GM18507 (cell line): ENCODE measurements around the gene EIF4H.
"Not testable (repeated sequence)": the region's sequence is repeated elsewhere in the genome, so short reads cannot be mapped to it uniquely, and the experiment has no call there.

Experiments
- DNase-seq: peaks from one replicate; pipeline ENCODE4 v3.0.0; 2011; ENCODE audit warnings: low read depth; ENCODE audit not compliant: insufficient read length; ENCODE audit errors: extremely low spot score
- FAIRE-seq: peaks from 2 replicates; lab custom pipeline; 2011; peaks lifted over from hg19 to GRCh38; lab: Jason Lieb, UNC

EIF4H gene

DNA sequence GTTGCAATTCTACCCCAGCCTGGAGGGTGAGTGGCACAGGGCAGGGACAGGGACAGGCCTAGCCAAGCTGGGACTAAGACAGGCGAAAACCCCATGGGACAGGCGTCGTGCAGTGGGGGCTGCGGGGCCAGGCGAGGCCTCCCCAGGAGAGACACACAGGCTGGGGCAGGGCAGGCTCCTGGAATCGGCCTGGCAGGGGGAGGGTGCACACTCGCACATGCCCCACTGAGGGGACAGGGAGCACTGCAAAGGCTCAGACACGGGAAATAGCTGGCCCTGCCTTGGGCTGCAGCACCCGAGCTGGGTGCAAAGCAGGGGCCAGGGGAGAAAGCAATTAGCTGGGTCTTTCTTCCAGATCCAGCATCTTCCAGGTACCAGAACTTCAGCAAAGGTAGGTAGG lies 46.1 kb downstream of the EIF4H start:
- DNase-seq = no peak

DNA sequence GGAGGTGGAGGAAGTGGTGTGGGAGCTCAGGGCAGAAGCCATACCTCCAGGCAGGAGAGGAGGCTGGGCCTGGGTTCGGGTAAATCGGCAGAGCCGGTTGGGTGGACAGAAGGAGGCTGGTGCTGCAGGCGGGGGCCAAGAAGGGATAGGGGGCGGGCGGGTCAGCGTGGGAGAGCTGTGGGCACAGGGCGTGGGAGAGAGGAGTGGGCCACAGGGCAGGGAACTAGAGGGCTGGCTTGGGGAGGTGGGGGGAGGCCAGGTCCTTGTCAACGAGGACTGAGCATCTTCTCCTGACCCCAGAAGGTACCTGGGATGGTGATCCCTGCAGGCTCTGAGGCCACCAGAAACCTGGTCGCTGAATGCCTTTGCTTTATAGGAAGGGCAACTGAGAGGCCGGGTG lies 47.6 kb downstream of the EIF4H start:
- DNase-seq = no peak
- no peak for FAIRE-seq

More for the DNA sequence above, 46.1 kb downstream of the EIF4H start:
- FAIRE-seq = no peak

DNA sequence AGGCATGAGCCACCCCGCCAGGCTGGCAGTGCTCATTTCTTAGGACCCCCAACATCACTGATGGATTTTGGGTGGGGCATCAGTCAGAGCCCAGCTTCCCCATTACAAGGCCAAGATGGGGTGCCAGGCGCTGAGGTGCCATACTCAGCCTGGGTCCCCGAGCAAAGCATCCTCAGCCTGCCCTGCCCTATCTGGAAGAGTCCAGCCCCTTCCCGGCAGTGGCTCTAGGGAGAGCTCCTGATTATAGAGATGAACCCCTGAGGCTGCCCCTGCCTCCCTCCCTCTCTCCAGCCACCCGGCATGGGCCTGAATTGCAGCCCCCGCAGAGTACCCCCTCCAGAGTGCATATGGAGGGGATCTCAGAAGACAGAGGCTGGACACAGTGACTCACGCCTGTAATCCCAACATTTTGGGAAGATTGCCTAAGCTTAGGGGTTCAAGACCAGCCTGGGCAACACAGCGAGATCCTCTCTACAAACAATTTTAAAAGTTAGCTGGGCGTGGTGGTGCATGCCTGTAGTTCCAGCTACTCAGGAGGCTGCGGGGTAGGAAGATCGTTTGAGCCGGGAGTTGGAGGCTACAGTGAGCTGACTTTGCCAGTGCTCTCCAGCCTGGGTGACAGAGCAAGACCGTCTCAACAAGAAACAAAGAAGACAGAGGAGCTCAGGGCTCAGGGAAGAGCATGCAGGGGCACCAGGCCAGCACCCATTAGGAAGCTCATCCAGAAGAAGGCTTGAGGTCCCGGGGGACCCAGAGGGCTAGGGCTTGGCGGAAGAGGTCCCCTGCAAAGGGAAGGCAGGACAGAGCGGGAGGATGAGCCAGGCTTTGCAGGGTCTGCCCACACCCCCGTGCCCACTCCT lies 48.9 kb downstream of the EIF4H start:
- FAIRE-seq = no peak
- DNase-seq = no peak

DNA sequence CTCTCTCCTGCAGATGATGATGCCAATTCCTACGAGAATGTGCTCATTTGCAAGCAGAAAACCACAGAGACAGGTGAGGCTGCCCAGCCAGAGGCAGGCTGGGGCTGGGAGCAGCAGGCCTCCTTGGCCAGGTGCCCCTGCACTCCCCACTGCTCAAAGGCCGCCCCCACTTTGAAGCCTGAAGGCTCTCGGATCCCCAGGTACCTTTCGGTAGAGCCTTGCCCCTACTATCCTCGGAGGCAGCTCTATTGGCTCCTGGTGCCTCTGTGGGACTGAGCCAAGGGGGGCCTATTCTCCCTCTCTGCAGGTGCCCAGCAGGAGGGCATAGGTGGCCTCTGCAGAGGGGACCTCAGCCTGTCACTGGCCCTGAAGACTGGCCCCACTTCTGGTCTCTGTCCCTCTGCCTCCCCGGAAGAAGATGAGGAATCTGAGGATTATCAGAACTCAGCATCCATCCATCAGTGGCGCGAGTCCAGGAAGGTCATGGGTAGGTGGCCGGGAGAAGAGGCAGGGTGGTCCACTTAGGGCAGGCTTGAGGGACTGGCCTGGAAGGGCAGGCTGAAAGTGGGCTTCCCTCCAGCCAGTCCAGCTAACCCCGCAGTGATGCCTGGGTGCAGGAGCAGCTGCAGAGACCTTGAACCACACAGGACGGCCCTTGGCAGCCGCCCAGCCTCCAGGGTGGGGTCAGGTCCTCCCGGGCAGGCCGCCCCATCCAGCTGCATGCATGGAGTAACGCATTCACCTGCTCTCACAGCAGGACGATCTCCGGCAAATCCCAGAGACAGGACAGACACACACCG lies 49.8 kb downstream of the EIF4H start:
- FAIRE-seq = no peak
- DNase-seq = no peak

DNA sequence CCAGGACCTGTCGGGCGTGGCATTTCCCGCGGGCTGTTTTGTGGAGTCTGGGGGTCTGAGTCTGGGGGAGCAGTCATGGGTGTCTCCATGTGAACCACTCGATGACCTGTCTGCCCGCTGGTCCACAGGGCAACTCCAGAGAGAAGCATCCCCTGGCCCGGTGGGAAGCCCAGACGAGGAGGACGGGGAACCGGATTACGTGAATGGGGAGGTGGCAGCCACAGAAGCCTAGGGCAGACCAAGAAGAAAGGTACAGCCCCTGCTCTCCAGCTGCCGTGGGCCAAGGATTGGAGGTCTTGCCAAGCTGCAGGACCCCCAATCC lies 50.3 kb downstream of the EIF4H start:
- FAIRE-seq = no peak

DNA sequence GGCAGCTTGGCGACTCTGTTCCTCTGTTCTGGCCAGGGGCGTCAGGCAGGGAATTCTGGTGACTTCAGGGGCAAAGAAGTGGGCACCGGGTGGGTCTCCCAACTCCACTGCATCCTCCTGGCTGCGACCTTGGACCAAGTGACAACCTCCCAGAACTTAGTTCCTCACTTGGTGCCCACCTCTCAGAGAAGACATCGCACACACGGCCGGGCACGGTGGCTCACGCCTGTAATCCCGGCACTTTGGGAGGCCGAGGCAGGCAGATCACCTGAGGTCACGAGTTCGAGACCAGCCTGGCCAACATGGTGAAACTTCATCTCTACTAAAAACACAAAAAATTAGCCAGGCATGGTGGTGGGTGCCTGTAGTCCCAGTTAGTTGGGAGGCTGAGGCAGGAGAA lies 50.8 kb downstream of the EIF4H start:
- not testable (repeated sequence) for DNase-seq, FAIRE-seq

More for the DNA sequence above, 50.3 kb downstream of the EIF4H start:
- DNase-seq = no peak

DNA sequence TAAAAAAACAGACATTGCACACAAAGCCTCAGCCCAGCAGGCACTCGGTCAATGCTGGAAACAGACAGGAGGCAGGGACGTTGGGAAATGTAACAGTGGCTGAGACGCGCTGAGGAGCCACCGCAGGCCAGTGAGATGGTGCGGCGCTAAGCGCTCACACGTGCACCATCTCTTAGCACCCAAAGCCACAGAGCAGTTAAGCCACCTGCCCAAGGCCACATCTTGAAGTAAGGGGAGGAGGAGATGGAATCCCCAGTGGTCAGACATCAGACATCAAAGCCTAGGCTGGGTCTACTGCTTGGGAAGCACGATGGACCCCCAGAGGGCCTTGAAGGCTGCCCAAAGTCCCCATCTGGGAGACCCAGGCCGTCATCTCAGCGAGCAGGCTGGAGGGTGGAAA lies 51.2 kb downstream of the EIF4H start:
- FAIRE-seq = no peak
- DNase-seq = no peak

DNA sequence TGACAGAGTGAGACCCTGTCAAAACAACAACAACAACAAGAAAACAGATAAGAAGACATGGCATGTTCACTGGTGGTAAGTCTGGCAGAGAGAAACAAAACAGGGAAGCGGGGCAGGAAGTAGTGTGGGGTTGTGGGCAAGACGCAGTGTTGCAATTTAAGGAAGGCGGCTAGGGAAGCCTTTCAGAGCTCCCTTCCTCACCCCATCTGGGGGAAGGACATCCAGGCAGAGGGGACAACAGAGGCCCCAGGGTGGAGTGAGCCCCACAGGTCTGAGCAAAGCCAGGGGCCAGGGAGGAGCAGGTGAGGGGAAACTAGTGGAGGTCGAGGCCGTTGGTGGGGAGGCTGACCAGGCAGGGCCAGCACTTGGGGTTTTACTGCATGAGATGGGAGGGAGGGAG lies 52.5 kb downstream of the EIF4H start:
- DNase-seq (no peak), FAIRE-seq (no peak)

DNA sequence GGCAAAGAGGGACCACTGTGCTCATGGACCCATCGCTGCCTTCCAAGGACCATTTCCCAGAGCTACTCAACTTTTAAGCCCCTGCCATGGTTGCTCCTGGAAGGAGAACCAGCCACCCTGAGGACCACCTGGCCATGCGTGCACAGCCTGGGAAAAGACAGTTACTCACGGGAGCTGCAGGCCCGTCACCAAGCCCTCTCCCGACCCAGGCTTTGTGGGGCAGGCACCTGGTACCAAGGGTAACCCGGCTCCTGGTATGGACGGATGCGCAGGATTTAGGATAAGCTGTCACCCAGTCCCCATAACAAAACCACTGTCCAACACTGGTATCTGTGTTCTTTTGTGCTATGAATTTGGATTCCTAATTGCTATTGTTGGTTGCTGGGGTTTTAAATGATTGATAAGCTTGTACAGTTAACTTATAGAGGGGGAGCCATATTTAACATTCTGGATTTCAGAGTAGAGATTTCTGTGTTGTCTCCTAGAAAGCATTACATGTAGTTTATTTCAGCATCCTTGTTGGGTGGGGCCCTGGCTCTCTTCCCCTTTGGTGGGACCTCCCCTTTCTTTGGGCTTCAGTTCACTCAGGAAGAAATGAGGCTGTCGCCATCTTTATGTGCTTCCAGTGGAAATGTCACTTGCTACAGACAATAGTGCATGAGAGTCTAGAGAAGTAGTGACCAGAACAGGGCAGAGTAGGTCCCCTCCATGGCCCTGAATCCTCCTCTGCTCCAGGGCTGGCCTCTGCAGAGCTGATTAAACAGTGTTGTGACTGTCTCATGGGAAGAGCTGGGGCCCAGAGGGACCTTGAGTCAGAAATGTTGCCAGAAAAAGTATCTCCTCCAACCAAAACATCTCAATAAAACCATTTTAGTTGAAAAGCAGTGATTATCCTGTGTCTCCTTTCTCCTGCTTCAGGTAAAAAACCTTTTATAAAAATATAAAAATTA lies 55.1 kb downstream of the EIF4H start:
- DNase-seq = no peak
- FAIRE-seq = no peak

DNA sequence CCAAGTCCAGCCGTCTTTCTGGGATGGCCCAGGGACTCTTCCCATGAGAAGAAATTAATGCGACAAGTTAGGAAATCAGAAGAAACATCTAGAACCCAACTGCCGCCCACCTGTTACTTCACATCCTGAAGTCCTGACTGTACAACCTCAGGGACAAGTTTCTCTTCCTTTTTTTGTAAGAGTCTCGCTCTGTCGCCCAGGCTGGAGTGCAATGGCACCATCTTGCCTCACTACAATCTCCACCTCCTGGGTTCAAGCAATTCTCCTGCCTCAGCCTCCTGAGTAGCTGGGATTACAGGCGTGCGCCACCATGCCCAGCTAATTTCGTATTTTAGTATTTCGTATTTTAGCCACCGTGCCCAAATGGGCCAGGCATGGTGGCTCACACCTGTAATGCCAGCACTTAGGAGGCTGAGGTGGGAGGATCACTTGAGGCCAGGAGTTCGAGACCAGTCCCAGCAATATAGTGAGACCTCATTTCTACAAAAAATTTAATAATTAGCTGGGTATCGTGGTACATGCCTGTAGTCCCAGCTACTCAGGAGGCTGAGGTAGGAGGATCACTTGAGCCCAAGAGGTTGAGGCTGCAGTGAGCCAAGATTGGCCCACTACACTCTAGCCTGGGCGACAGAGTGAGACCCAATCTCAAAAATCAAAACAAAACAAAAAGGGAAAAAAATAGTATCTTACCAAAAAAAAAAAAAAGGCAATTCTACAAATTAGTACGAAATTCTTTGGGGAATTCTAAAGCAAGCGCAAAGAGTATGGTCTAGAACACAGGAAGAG lies 56.5 kb downstream of the EIF4H start:
- no peak for DNase-seq
- peak; percentile 75 for FAIRE-seq

DNA sequence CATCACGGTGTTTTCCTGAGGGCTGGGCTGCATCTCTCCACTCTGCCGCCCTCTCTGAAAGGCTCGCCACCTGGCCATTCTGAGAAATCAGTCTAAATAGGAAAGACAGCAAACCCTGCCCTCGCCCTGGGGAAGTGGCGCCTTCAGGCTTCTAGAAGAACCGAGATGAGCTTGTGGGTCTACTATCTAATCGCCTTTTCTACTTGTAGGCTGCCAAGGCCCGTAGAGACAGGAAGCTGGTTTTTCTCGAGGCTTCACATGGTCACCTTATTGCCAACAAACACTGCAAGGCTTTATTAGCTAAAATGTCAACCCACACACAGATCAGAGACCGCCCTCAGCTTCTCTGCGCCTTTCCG lies 57.1 kb downstream of the EIF4H start:
- FAIRE-seq (peak; percentile 93), DNase-seq (no peak)

DNA sequence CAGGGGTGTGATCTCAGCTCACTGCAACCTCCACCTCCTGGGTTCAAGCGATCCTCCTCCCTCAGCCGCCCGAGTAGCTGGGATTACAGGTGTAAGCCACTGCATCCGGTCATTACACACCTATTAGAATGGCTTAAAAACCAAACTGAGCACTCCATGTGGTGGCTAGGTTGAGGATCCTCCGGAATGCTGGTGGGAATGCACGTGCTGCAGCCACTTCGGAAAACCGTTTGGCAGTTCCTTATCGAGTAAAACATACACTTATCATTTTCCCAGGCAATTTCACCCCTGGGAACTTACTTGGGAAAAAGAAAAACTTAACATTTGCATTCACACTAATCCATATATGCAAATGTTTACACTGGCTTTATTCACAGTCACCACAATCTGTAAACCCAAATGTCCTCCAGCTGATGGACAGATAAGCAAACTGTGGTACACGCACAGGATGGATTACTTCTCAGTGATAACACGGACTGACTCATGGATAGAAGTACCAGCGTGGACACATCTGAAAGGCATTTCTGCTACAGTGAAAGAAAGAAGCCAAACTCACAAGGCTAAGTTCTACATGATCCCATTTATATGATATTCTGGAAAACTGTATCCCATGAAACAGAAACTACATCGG lies 59.6 kb downstream of the EIF4H start:
- no peak for DNase-seq

DNA sequence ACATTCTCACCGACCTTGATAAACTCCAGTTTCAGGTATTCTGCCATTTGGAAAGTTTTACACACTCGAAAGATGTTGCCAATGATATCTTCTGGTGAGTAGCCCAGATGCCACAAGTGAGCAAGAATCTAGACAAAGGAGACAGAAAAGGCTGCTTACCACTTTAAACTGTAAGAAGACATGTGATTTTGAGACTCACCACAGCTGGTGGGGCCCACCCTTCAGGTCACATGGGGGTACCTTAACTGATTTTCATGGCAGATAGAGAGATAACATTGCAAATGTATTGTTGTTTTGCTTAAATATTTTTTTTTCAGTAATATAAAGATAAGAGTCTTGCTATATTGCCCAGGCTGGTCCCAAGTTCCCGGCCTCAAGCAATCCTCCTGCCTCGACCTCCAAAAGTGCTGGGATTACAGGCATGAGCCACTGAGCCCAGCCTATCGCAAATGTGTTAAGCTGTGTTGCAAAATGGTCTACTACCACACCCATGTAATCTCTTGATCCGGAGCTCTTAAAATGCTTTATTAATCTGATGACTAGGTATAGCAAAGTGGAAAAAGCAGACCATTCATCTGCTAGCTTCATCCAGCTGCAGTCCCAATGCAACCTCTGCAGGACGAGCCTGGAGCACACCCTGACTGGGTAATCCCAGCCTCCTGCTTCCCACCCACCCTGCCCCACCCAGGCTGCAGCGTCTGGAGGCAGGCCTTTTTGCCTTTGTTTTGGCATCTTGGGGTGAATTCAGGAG lies 61.5 kb downstream of the EIF4H start:
- FAIRE-seq = no peak

More for the DNA sequence above, 59.6 kb downstream of the EIF4H start:
- no peak for FAIRE-seq

DNA sequence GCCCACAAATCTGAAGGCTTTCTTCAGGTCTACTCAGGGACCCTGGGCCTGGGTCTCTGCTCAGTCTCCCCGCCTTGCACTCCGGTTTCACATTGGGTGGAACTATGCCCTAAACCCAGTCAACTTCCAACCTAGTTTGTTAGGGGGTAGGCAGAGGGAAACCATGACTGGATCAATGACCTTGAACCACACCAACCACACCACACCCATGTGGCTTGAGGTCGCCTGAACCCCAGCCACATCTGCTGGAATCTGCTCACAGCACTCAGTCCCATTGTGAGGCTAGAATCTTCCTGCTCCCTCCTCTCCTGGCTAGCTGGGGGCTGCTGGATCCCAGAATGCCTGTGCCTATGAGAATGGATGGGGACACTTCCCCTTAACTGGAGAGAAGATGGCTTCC lies 62.1 kb downstream of the EIF4H start:
- FAIRE-seq (no peak), DNase-seq (no peak)

More for the DNA sequence above, 61.5 kb downstream of the EIF4H start:
- no peak for DNase-seq

DNA sequence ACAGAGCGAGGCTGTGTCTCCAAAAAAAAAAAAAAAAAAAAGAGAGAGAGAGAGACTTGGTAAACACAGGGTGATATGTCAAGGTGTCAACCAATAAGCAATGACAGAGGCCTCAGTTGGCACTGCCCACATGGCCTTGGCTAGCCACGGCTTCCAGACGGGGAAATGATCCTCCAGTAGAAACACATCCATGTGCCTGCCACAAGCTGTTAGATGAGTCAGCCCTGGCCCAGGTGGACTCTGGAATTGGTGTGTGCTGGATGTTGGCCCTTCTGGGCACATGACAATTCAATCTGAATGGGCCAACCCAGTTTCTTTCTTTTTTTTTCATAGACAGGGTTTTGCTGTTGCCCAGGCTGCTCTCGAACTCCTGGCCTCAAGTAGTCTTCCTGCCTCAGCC lies 66.3 kb downstream of the EIF4H start:
- DNase-seq (no peak), FAIRE-seq (no peak)

DNA sequence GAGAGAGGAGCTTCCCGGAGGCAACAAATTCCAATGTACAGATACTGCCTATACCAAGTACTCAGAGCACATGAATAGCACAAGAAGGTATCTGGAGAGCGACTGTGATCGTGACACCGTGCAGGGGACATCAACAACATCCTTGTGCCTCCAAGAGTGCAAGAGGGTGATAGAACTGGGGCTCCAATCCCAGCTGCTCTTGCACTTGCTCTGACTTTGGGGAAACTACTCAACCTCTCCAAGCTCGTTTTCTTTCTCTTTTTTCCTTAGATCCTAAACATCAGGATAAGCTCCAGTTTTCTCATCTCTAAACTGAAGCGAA lies 67.9 kb downstream of the EIF4H start:
- DNase-seq = no peak
- no peak for FAIRE-seq

DNA sequence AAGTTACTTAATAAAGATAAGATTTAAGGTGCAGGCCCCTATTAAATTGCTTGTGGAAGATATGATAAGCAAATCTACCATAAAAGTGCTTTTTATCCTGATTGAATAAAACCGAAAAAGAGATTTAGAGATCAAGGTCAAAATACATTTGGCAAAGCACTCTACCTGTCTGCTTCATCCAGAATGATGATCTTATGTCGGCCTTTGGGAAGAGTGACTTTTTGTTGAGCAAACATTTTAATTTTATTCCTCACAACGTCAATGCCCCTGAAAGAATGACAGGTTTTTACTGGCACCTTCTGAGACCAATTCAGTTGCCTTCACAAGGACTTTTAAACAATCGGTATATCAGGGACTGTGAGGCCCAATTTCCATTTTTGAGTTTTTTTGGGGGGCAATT lies 72.3 kb downstream of the EIF4H start:
- DNase-seq (no peak), FAIRE-seq (no peak)
